B cell (primary cell): ENCODE measurements around the gene HSBP1. TPM values are rescaled to one million over a fixed set of nuclear protein-coding genes. Genes with fewer than 3 reads are reported as not detected.

Experiments used
- ATAC-seq: fragments of 200-7000 bp; cut with Tn5 transposase; one replicate; pipeline ENCODE4 v1.10.0; 2021; ENCODE audit warnings: low read depth, mild to moderate bottlenecking, moderate number of reproducible peaks, moderate library complexity
- CTCF ChIA-PET: fragments of 350-600 bp; sonication (Branson Sonifier 250); formaldehyde crosslinking; loops from one replicate; lab custom pipeline; 2021; ENCODE audit warnings: antibody characterized with exemption, inconsistent platforms; lab: Charles Lee
- POLR2A ChIA-PET: fragments of 350-600 bp; sonication (Branson Sonifier 250); formaldehyde crosslinking; loops from one replicate; lab custom pipeline; 2021; ENCODE audit warnings: antibody characterized with exemption; lab: Charles Lee
- DNase-seq: peaks from one replicate; pipeline ENCODE4 v3.0.0; 2013
- H2AFZ ChIP-seq: 2 replicates; pipeline ENCODE4 v1.6.1; 2012; ENCODE audit warnings: mild to moderate bottlenecking, low read depth, low read length; ENCODE audit not compliant: insufficient read depth, poor library complexity, severe bottlenecking
- H3K27ac ChIP-seq, 2 donors: 1 replicate in 1 of 2; 2 replicates in 1 of 2; pipeline ENCODE4 v1.5.1; 2012 to 2013; ENCODE audit warnings: low read length in 2 of 2, mild to moderate bottlenecking in 2 of 2, moderate library complexity in 1 of 2
- H3K27me3 ChIP-seq, 4 experiments: fragments of 200-600 bp in 1 of 4; sonication (generic) in 1 of 4; replicated peaks in 1 of 4; 1 replicate in 2 of 4; 2 replicates in 2 of 4; pipeline versions ENCODE4 v1.6.1 to v1.7.0; 2013 to 2016; ENCODE audit warnings: low read length in 3 of 4, mild to moderate bottlenecking in 2 of 4, mixed read lengths in 1 of 4, moderate library complexity in 1 of 4; ENCODE audit not compliant: insufficient read depth in 4 of 4, control insufficient read depth in 3 of 4; ENCODE audit errors: control extremely low read depth in 1 of 4
- H3K36me3 ChIP-seq, 2 experiments: replicated peaks in 1 of 2; 1 replicate in 1 of 2; 2 replicates in 1 of 2; pipeline versions ENCODE4 v1.6.1 to v1.7.1; 2013; ENCODE audit warnings: low read length in 1 of 2; ENCODE audit not compliant: insufficient read depth in 2 of 2, control insufficient read depth in 1 of 2; ENCODE audit errors: control extremely low read depth in 1 of 2, extremely low read depth in 1 of 2
- H3K4me1 ChIP-seq, 2 donors: fragments of 200-600 bp in 1 of 2; sonication (generic) in 1 of 2; 1 replicate in 1 of 2; 2 replicates in 1 of 2; pipeline versions ENCODE4 v1.5.1 to v1.6.1; 2013 to 2017; ENCODE audit warnings: low read length in 2 of 2; ENCODE audit not compliant: control insufficient read depth in 2 of 2, insufficient read depth in 2 of 2
- H3K4me2 ChIP-seq: replicated peaks from 2 replicates; pipeline ENCODE3; 2012; ENCODE audit warnings: mild to moderate bottlenecking, low read depth, low read length; ENCODE audit not compliant: poor library complexity, severe bottlenecking
- H3K4me3 ChIP-seq, 5 experiments: fragments of 200-600 bp in 1 of 5; sonication (generic) in 1 of 5; 1 replicate in 3 of 5; 2 replicates in 2 of 5; pipeline versions ENCODE4 v1.5.1 to v1.7.0; 2011 to 2016; ENCODE audit warnings: low read length in 4 of 5, mild to moderate bottlenecking in 4 of 5, low read depth in 2 of 5, control low read depth in 1 of 5, moderate library complexity in 1 of 5; ENCODE audit not compliant: insufficient read depth in 1 of 5; ENCODE audit errors: control extremely low read depth in 1 of 5, extremely low read depth in 1 of 5
- H3K79me2 ChIP-seq: fragments of 200-600 bp; sonication (generic); one replicate; pipeline ENCODE4 v1.6.0; 2016; ENCODE audit warnings: low read length; ENCODE audit not compliant: control insufficient read depth, insufficient read depth
- H3K9ac ChIP-seq: fragments of 200-600 bp; sonication (generic); 2 replicates; pipeline ENCODE4 v1.6.1; 2017; ENCODE audit warnings: mild to moderate bottlenecking, low read length, moderate library complexity
- H3K9me3 ChIP-seq, 3 donors: one replicate each; pipeline versions ENCODE4 v1.6.1 to v1.7.1; 2013; ENCODE audit warnings: low read length in 2 of 3; ENCODE audit not compliant: control insufficient read depth in 2 of 3, insufficient read depth in 1 of 3; ENCODE audit errors: control extremely low read depth in 1 of 3
- H4K20me1 ChIP-seq: 2 replicates; pipeline ENCODE4 v1.6.0; 2012; ENCODE audit warnings: mild to moderate bottlenecking, low read length; ENCODE audit not compliant: insufficient read depth, control insufficient read depth, poor library complexity, severe bottlenecking
- H3K27ac Mint-ChIP-seq: one replicate; pipeline ENCODE4 v1.8.0; 2021; ENCODE audit warnings: mixed read lengths
- H3K27me3 Mint-ChIP-seq: one replicate; pipeline ENCODE4 v1.8.0; 2021; ENCODE audit warnings: mixed read lengths
- H3K4me1 Mint-ChIP-seq: one replicate; pipeline ENCODE4 v1.8.0; 2021; ENCODE audit warnings: mixed read lengths
- H3K4me3 Mint-ChIP-seq: one replicate; pipeline ENCODE4 v1.8.0; 2021; ENCODE audit warnings: mixed read lengths
- H3K9me3 Mint-ChIP-seq: one replicate; pipeline ENCODE4 v1.8.0; 2022; ENCODE audit warnings: mixed read lengths; ENCODE audit not compliant: insufficient read depth
- CTCF ChIP-seq: fragments of 200-600 bp; IDR thresholded peaks from one replicate; pipeline ENCODE4 v1.8.0; 2022; ENCODE audit warnings: antibody characterized with exemption, mild to moderate bottlenecking
- EZH2 ChIP-seq: IDR thresholded peaks from 2 replicates; pipeline ENCODE4 v1.6.1; 2012; ENCODE audit warnings: borderline replicate concordance, low read depth, mild to moderate bottlenecking, moderate library complexity, low read length; ENCODE audit not compliant: insufficient read depth, poor library complexity, severe bottlenecking
- WGBS: methylation state at CpG from one replicate; pipeline ENCODE4 v1.1.5; 2013; ENCODE audit warnings: missing lambda C conversion rate; ENCODE audit not compliant: insufficient coverage; 5-methylcytosine and 5-hydroxymethylcytosine counted together
- intact Hi-C: fragments of 100-400 bp; cut with micrococcal nuclease; formaldehyde crosslinking; loops from one replicate; pipeline ENCODE4 v1.10.0; 2022
- polyA plus RNA-seq: library from polyadenylated mRNA; depleted of rRNA; stranded (reverse); fragments of >200 nt; gene quantifications from 2 replicates; pipeline ENCODE4 v1.2.3, GENCODE V29; 2012
- total RNA-seq, 2 donors: library from RNA; stranded (reverse); fragments of 120-200 nt in 1 of 2; gene quantifications; 1 replicate in 1 of 2; 2 replicates in 1 of 2; pipeline versions ENCODE4 v1.2.3 to v1.2.4, GENCODE V29; 2013 to 2022

Gene HSBP1
- total and polyA plus RNA-seq, 2 donors (not counting 1 experiment from before 2014, with no cell fraction given) = 4.8 to 39.6 TPM

DNA sequence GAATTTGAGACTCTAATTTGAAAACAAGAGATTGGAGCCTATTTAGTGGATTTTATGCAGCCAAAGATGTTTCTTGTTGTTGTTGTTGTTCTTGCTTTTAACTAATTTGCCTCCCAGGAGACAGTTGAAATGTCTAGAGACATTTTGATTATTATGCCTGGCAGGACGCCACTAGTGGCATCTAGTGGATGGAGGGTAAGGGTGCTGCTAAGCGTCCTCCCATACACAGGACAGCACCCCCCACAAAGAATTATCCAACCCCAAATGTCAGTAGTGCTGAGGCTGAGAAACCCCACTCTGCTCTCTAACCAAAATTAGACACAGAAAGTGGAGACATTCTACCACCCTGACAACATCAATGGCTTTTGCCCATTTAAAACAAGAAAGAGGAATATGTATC lies 15.4 kb upstream of the HSBP1 start:
- H3K27me3 ChIP-seq = no peaks in the 10 kb centered on the region
- H3K9me3 ChIP-seq = peaks cover 0 to 6% (median 0%) of the 10 kb centered on the region in 3 donors
- intact Hi-C loops = no loop called here
- no peaks in the 10 kb centered on the region for H3K79me2 ChIP-seq
- Mint-ChIP-seq H3K4me1 (no peaks in the 10 kb centered on the region), H3K27ac (no peak overlapping the region), H3K4me3 (no peak overlapping the region), H3K27me3 (no peaks in the 10 kb centered on the region), H3K9me3 (peaks cover 4% of the 10 kb centered on the region)
- no peak overlapping the region for H3K27ac ChIP-seq
- H4K20me1 ChIP-seq = no peaks in the 10 kb centered on the region
- H3K4me2 ChIP-seq = no peak overlapping the region
- H3K4me3 ChIP-seq = no peak overlapping the region
- ChIA-PET POLR2A (no interaction called here), CTCF (no interaction called here)
- ATAC-seq = no peak
- no peak overlapping the region for H2AFZ ChIP-seq
- no peak overlapping the region for H3K9ac ChIP-seq
- TF ChIP-seq EZH2 (no peak), CTCF (no peak)
- no peaks in the 10 kb centered on the region for H3K4me1 ChIP-seq
- H3K36me3 ChIP-seq = peaks cover 0 to 3% of the 10 kb centered on the region in 2 experiments
- no peak for DNase-seq
- no CpG with 5 or more reads among the region's 2 CpGs for WGBS

DNA sequence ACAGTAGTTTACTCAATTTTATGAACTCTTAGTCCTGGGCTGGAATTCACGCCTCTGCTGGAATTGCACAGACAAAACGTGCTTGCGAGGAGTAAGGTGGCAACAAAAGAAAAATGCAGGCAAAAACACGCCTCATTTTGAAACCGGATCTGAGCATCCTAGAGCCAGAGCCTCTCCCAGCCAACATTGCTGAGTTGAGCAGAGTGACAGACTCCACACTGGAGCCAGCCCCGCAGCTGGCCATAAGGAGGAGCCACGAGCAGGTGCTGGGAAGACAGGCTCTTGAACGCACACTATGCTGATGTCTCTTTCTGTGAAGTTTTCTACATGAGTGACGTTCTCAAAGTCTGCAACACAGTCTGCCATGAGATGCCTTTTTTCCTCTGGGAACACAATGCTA lies 14.6 kb upstream of the HSBP1 start:
- no peak for ATAC-seq
- WGBS = 89% methylated on average over 9 of the region's 9 CpGs
- TF ChIP-seq EZH2 (no peak), CTCF (no peak)

More for the DNA sequence above, 14.6 kb upstream of the HSBP1 start:
- no peak overlapping the region for H3K4me2 ChIP-seq
- no peak overlapping the region for H3K27ac Mint-ChIP-seq
- H2AFZ ChIP-seq = no peak overlapping the region
- H4K20me1 ChIP-seq = no peaks in the 10 kb centered on the region
- no peaks in the 10 kb centered on the region for H3K27me3 Mint-ChIP-seq
- H3K27me3 ChIP-seq = no peaks in the 10 kb centered on the region
- H3K36me3 ChIP-seq = peaks cover 0 to 3% of the 10 kb centered on the region in 2 experiments
- CTCF ChIA-PET = no interaction called here
- H3K27ac ChIP-seq = no peak overlapping the region
- intact Hi-C loops = no loop called here
- H3K9me3 Mint-ChIP-seq = peaks cover 4% of the 10 kb centered on the region
- no peaks in the 10 kb centered on the region for H3K79me2 ChIP-seq
- no peak overlapping the region for H3K4me3 Mint-ChIP-seq
- no peaks in the 10 kb centered on the region for H3K4me1 ChIP-seq
- no peaks in the 10 kb centered on the region for H3K4me1 Mint-ChIP-seq
- POLR2A ChIA-PET = no interaction called here
- no peak overlapping the region for H3K9ac ChIP-seq
- DNase-seq = no peak
- peaks cover 0 to 6% (median 0%) of the 10 kb centered on the region in 3 donors for H3K9me3 ChIP-seq
- no peak overlapping the region for H3K4me3 ChIP-seq
